GM12891 (cell line): ENCODE measurements around the gene ADGRF1.

Experiments
- POLR2AphosphoS5 ChIP-seq: IDR thresholded peaks from 2 replicates; pipeline ENCODE4 v1.6.1; 2011; ENCODE audit warnings: low read depth, low read length, control low read depth
- SPI1 ChIP-seq: IDR thresholded peaks from 2 replicates; pipeline ENCODE4 v1.6.1; 2011; ENCODE audit warnings: low read depth, low read length, control low read depth
- TAF1 ChIP-seq: IDR thresholded peaks from 2 replicates; pipeline ENCODE4 v1.6.1; 2011; ENCODE audit warnings: low read depth, low read length, control low read depth

- no peak for TF ChIP-seq SPI1
- TF ChIP-seq TAF1 = no peak
- no peak for TF ChIP-seq POLR2AphosphoS5
Measured at GRCh38 chr6:46985943-46986342, 56.2 kb downstream of the ADGRF1 start.
